ENCODE data around the gene ABHD17C.

ABHD17C gene

DNA sequence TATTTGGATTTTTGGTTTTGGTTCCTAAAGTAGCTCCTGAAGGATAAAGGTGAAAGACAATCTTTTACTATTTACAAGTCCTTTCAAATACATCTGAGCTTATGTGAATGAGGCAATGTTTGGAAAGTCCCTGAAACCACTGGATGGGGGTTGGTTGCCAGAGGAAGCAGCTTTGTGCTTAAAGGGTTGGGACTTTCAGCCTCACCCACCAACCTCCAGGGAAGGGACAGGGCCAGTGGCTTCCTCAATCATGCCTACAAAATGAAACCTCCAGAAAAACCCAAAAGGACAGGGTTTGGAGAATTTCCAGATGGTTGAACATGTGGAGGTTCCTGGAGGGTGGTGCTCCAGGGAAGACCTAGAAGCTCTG is 20.9 kb upstream of the ABHD17C start:
- no peaks in the 10 kb centered on the region for H3K9me2 ChIP-seq (replicated peaks; ENCODE audit: insufficient read depth, low read length)
- no peaks in the 10 kb centered on the region for H3F3A ChIP-seq (ENCODE audit: insufficient read depth, low read length)
- TF ChIP-seq, protein P1, sequence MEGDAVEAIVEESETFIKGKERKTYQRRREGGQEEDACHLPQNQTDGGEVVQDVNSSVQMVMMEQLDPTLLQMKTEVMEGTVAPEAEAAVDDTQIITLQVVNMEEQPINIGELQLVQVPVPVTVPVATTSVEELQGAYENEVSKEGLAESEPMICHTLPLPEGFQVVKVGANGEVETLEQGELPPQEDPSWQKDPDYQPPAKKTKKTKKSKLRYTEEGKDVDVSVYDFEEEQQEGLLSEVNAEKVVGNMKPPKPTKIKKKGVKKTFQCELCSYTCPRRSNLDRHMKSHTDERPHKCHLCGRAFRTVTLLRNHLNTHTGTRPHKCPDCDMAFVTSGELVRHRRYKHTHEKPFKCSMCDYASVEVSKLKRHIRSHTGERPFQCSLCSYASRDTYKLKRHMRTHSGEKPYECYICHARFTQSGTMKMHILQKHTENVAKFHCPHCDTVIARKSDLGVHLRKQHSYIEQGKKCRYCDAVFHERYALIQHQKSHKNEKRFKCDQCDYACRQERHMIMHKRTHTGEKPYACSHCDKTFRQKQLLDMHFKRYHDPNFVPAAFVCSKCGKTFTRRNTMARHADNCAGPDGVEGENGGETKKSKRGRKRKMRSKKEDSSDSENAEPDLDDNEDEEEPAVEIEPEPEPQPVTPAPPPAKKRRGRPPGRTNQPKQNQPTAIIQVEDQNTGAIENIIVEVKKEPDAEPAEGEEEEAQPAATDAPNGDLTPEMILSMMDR (IDR thresholded peaks at IDR 0.05; ENCODE audit: low read length): no peak
- TF ChIP-seq EZH2phosphoT487 (IDR thresholded peaks at IDR 0.05; ENCODE audit: low read length) (no peak), EZH2 (optimal IDR thresholded peaks at IDR 0.05; ENCODE audit: low read depth, low read length) (no peak)
- DNase-seq: peak; percentile 35
- peak overlapping the region; percentile 36; the same call in 1 of the 2 replicates for H2AFZ ChIP-seq (ENCODE audit: low read length)
- H3K4me2 ChIP-seq (ENCODE audit: low read depth, low read length): peak overlapping the region; percentile 22; the same call in 1 of the 2 replicates
- no peak overlapping the region for H3K4me3 ChIP-seq (ENCODE audit: low read length)
- H3K79me2 ChIP-seq (ENCODE audit: low read length): no peaks in the 10 kb centered on the region
- H3K27me3 ChIP-seq (replicated peaks; ENCODE audit: insufficient read depth, low read length): no peaks in the 10 kb centered on the region
- peak overlapping the region; percentile 13; the same call in 1 of the 2 replicates for H3K27ac ChIP-seq (ENCODE audit: low read length)
- H3K4me1 ChIP-seq (ENCODE audit: low read length): peaks cover 12% of the 10 kb centered on the region
- no peaks in the 10 kb centered on the region for H3K36me3 ChIP-seq (replicated peaks; ENCODE audit: insufficient read depth, low read length)
- no peaks in the 10 kb centered on the region for H3K9me3 ChIP-seq (replicated peaks; ENCODE audit: insufficient read depth, low read length)
- H3K9ac ChIP-seq (ENCODE audit: low read length): no peak overlapping the region
- H4K20me1 ChIP-seq (ENCODE audit: insufficient read depth, low read length): no peaks in the 10 kb centered on the region

DNA sequence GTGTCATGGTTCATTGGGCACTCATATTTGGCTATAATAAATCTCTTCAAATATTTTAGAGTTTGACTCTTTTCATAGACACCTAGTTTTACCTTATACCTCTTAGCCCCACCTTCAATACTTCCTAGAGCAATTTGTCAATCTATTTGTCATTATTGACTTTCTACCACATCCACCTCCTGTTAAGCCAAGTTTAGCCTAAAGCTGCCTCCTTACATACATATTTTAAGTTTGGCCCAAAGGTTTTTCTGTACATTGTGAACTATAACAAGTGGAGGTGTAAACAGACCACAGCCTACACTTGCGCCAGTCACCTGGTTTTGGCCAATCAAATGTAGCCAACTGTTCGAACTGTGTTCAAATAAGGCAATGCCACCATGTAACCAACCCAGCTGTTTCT is 18.1 kb upstream of the ABHD17C start:
- Histone ChIP-seq H3K4me2 (ENCODE audit: low read depth, low read length) (no peak overlapping the region), H3K9me2 (replicated peaks; ENCODE audit: insufficient read depth, low read length) (no peaks in the 10 kb centered on the region), H3F3A (ENCODE audit: insufficient read depth, low read length) (no peaks in the 10 kb centered on the region), H2AFZ (ENCODE audit: low read length) (no peak overlapping the region), H4K20me1 (ENCODE audit: insufficient read depth, low read length) (no peaks in the 10 kb centered on the region), H3K79me2 (ENCODE audit: low read length) (no peaks in the 10 kb centered on the region), H3K36me3 (replicated peaks; ENCODE audit: insufficient read depth, low read length) (no peaks in the 10 kb centered on the region), H3K9ac (ENCODE audit: low read length) (no peak overlapping the region), H3K4me3 (ENCODE audit: low read length) (no peak overlapping the region), H3K9me3 (replicated peaks; ENCODE audit: insufficient read depth, low read length) (no peaks in the 10 kb centered on the region), H3K27ac (ENCODE audit: low read length) (no peak overlapping the region), H3K4me1 (ENCODE audit: low read length) (peaks cover 12% of the 10 kb centered on the region), H3K27me3 (replicated peaks; ENCODE audit: insufficient read depth, low read length) (no peaks in the 10 kb centered on the region)
- no peak for DNase-seq
- TF ChIP-seq EZH2phosphoT487 (IDR thresholded peaks at IDR 0.05; ENCODE audit: low read length) (no peak), EZH2 (optimal IDR thresholded peaks at IDR 0.05; ENCODE audit: low read depth, low read length) (no peak)
- TF ChIP-seq, protein P1 (IDR thresholded peaks at IDR 0.05; ENCODE audit: low read length): no peak

DNA sequence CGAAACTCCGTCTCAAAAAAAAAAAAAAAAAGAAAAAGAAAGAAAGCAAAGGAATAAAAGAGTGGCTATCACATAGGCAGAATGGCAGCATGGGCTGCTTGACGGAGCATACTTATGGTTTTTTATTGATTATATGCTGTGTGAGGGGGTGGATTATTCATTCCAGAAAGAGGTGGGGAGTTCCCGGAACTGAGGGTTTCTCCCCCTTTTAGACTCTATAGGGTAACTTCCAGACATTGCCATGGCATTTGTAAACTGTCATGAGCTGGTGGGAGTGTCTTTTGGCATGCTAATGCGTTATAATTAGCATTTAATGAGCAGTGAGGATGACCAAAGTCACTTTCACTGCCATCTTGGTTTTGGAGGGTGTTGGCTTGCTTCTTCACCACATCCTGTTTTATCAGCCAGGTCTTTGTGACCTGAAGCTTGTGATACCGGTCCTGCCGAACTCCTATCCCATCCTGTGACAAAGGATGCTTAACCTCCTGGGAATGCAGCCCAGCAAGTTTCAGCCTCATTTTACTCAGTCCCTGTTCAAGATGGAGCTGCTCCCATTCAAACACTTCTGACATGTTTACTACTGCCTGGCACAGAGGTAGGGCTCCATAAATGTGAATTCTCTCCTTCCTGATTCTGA is 15.8 kb upstream of the ABHD17C start:
- Histone ChIP-seq H3K4me3 (ENCODE audit: low read length) (no peak overlapping the region), H3F3A (ENCODE audit: insufficient read depth, low read length) (no peaks in the 10 kb centered on the region), H3K4me1 (ENCODE audit: low read length) (peaks cover 4% of the 10 kb centered on the region), H3K9ac (ENCODE audit: low read length) (no peak overlapping the region), H3K9me3 (replicated peaks; ENCODE audit: insufficient read depth, low read length) (no peaks in the 10 kb centered on the region), H3K9me2 (replicated peaks; ENCODE audit: insufficient read depth, low read length) (no peaks in the 10 kb centered on the region), H3K27me3 (replicated peaks; ENCODE audit: insufficient read depth, low read length) (no peaks in the 10 kb centered on the region), H3K4me2 (ENCODE audit: low read depth, low read length) (no peak overlapping the region), H2AFZ (ENCODE audit: low read length) (no peak overlapping the region), H3K36me3 (replicated peaks; ENCODE audit: insufficient read depth, low read length) (no peaks in the 10 kb centered on the region), H4K20me1 (ENCODE audit: insufficient read depth, low read length) (no peaks in the 10 kb centered on the region), H3K79me2 (ENCODE audit: low read length) (no peaks in the 10 kb centered on the region), H3K27ac (ENCODE audit: low read length) (no peak overlapping the region)
- TF ChIP-seq EZH2phosphoT487 (IDR thresholded peaks at IDR 0.05; ENCODE audit: low read length): no peak
- DNase-seq: no peak

DNA sequence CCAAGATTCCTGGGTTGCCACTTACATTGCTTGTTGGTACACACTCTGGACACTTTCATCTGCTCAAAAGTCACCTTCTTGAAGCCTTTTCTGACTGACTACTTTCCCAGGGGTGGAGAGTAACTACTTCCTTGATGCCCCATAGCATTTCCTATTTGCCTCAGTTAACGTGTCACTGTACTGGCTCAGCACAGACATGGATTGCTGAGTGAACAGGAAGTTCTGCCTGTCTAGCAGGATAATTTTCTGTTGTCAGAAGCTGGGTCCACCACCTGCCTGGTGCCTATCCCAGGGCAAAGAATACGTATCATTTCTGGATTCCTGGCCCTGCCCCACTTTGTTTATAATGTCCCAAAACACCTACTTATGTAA is 15.3 kb upstream of the ABHD17C start:
- Histone ChIP-seq H3K36me3 (replicated peaks; ENCODE audit: insufficient read depth, low read length) (no peaks in the 10 kb centered on the region), H3K4me2 (ENCODE audit: low read depth, low read length) (no peak overlapping the region), H3K9ac (ENCODE audit: low read length) (no peak overlapping the region), H3K27ac (ENCODE audit: low read length) (no peak overlapping the region), H2AFZ (ENCODE audit: low read length) (no peak overlapping the region), H3K4me1 (ENCODE audit: low read length) (no peaks in the 10 kb centered on the region), H3F3A (ENCODE audit: insufficient read depth, low read length) (no peaks in the 10 kb centered on the region), H3K9me3 (replicated peaks; ENCODE audit: insufficient read depth, low read length) (no peaks in the 10 kb centered on the region), H3K79me2 (ENCODE audit: low read length) (no peaks in the 10 kb centered on the region), H4K20me1 (ENCODE audit: insufficient read depth, low read length) (no peaks in the 10 kb centered on the region), H3K9me2 (replicated peaks; ENCODE audit: insufficient read depth, low read length) (no peaks in the 10 kb centered on the region), H3K4me3 (ENCODE audit: low read length) (no peak overlapping the region), H3K27me3 (replicated peaks; ENCODE audit: insufficient read depth, low read length) (no peaks in the 10 kb centered on the region)
- no peak for TF ChIP-seq EZH2phosphoT487 (IDR thresholded peaks at IDR 0.05; ENCODE audit: low read length)
- TF ChIP-seq EZH2 (optimal IDR thresholded peaks at IDR 0.05; ENCODE audit: low read depth, low read length): no peak
- TF ChIP-seq, protein P1 (IDR thresholded peaks at IDR 0.05; ENCODE audit: low read length): no peak
- no peak for DNase-seq

Measured in MM.1S (cell line).